ENCODE results near the gene GDAP2.
A peak's percentile ranks its signal among the peaks of the same experiment; 100 is the strongest.

DNA sequence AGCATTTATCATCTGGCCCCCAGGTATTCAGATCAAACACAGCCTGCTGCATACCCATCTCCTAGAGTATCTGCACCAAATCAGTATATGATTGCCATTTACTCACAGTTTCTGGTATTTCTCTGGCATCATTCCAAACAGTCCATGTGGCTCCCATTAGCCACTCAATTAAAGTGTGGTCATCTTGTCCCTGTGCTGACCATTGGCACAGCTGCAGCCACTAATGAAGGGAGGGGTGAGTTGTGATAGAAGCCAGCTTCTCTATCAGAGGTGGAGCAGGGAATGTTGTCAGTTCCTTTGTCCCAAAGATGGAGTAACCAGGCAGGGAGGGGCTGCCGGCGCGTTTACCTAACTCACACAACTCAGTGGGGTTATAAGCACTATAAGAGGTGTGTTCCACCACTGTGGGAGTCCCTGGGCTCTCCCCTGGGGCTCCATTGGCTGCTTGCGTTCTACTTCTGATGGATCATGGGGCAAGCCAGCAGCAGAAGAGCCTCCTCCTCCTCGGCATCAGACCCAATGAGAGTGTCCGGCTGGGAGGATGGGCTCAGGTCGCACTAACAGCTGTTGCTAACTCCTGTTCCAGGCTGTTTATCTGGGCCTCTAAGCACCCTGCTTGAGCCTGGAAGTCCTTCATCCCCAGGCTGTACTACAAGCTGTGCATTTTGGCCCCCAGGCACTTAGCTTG lies 108.6 kb downstream of the GDAP2 start:
- TF ChIP-seq GATA2 (IDR thresholded peaks at IDR 0.05; ENCODE audit: low read depth, low read length) = peak; percentile 79
- TF ChIP-seq GATA3 (IDR thresholded peaks at IDR 0.05; ENCODE audit: low read depth, low read length) = no peak

Measured in SH-SY5Y (cell line).